HG02981 (cell line): ENCODE data around the gene ZRANB1.

Experiments
- ATAC-seq: cut with Tn5 transposase; IDR thresholded peaks from one replicate; pipeline ENCODE4 v1.9.1; 2021; ENCODE audit warnings: mild to moderate bottlenecking, moderate library complexity; ENCODE audit not compliant: unreplicated experiment

The ZRANB1 gene

GRCh38 chr10:125017547-125018298, 75.8 kb downstream of the ZRANB1 start:
- ATAC-seq, result no peak

- ATAC-seq, result no peak
These were observed 76.7 kb downstream of the ZRANB1 start for GRCh38 chr10:125018576-125019143.

- ATAC-seq, result no peak
These were observed 78.5 kb downstream of the ZRANB1 start for GRCh38 chr10:125020386-125020785.

- ATAC-seq, result no peak
These were observed 78.9 kb downstream of the ZRANB1 start for GRCh38 chr10:125020871-125021270.

GRCh38 chr10:125021686-125022344, 79.9 kb downstream of the ZRANB1 start:
- ATAC-seq, result no peak

- ATAC-seq, result no peak
These were observed 80.7 kb downstream of the ZRANB1 start for GRCh38 chr10:125022671-125023070.

GRCh38 chr10:125023255-125023654, 81.3 kb downstream of the ZRANB1 start:
- ATAC-seq, result no peak

GRCh38 chr10:125023862-125024496, 82.1 kb downstream of the ZRANB1 start:
- ATAC-seq, result no peak

- no peak for ATAC-seq
These were observed 82.7 kb downstream of the ZRANB1 start for GRCh38 chr10:125024497-125025234.

- no peak for ATAC-seq
These were observed 83.4 kb downstream of the ZRANB1 start for GRCh38 chr10:125025341-125025740.

GRCh38 chr10:125026036-125026931, 84.4 kb downstream of the ZRANB1 start:
- no peak for ATAC-seq

- ATAC-seq, result no peak
These were observed 85.2 kb downstream of the ZRANB1 start for GRCh38 chr10:125026974-125027735.

- ATAC-seq, result no peak
These were observed 86.2 kb downstream of the ZRANB1 start for GRCh38 chr10:125027871-125028869.

GRCh38 chr10:125029584-125030242, 87.8 kb downstream of the ZRANB1 start:
- no peak for ATAC-seq

GRCh38 chr10:125030567-125031197, 88.8 kb downstream of the ZRANB1 start:
- ATAC-seq, result no peak

- ATAC-seq, result no peak
These were observed 90.6 kb downstream of the ZRANB1 start for GRCh38 chr10:125032474-125033020.
